K562 (cell line): ENCODE results near the gene VTA1.
"Not testable (repeated sequence)": the region's sequence is repeated elsewhere in the genome, so short reads cannot be mapped to it uniquely, and the experiment has no call there.

Experiments
- CREB1 ChIP-seq, 2 experiments: sonication (generic) in 1 of 2; formaldehyde crosslinking in 1 of 2; IDR thresholded peaks; 2 replicates each; pipeline versions ENCODE4 v1.6.1 to v1.8.0; 2012 to 2022; ENCODE audit warnings: inconsistent platforms in 1 of 2, mild to moderate bottlenecking in 1 of 2, missing genetic modification reagents in 1 of 2, moderate library complexity in 1 of 2
- FOS ChIP-seq: IDR thresholded peaks from 3 replicates; pipeline ENCODE4 v1.6.1; 2011; ENCODE audit not compliant: insufficient read length; ENCODE audit errors: extremely low read depth
- HDAC6 ChIP-seq: IDR thresholded peaks from 2 replicates; pipeline ENCODE4 v1.6.1; 2012; ENCODE audit warnings: low read depth, mild to moderate bottlenecking, control low read depth, inconsistent platforms, low read length, moderate library complexity
- MAFF ChIP-seq: IDR thresholded peaks from 2 replicates; pipeline ENCODE4 v1.6.1; 2012; ENCODE audit warnings: low read length, improper control_type of control experiment
- MCM5 ChIP-seq: fragments of 450-650 bp; IDR thresholded peaks from 2 replicates; pipeline ENCODE4 v1.6.1; 2016; ENCODE audit warnings: low read depth
- TCF3 ChIP-seq: sonication (generic); formaldehyde crosslinking; IDR thresholded peaks from 2 replicates; pipeline ENCODE4 v1.4.0; 2020; ENCODE audit warnings: mild to moderate bottlenecking, missing genetic modification reagents
- ZBTB43 ChIP-seq: sonication (generic); formaldehyde crosslinking; IDR thresholded peaks from 2 replicates; pipeline ENCODE4 v1.8.0; 2023; ENCODE audit warnings: mild to moderate bottlenecking, missing genetic modification reagents
- ZKSCAN8 ChIP-seq: fragments of 200-800 bp; sonication (Bioruptor generic); IDR thresholded peaks from 2 replicates; pipeline ENCODE4 v1.6.1; 2016; ENCODE audit warnings: missing genetic modification characterization, missing compliant biosample characterization
- ZNF398 ChIP-seq: fragments of 250-450 bp; sonication (Bioruptor Pico); IDR thresholded peaks from 2 replicates; pipeline ENCODE4 v1.8.0; 2021; ENCODE audit warnings: moderate library complexity, mild to moderate bottlenecking, inconsistent platforms

GRCh38 chr6:142188341-142188740, 41.3 kb downstream of the VTA1 start:
- TF ChIP-seq ZBTB43 (CRISPR knock-in tag); TCF3; ZKSCAN8; ZNF398 (CRISPR knock-in tag); HDAC6; MCM5; MAFF; FOS; CREB1 (IDR thresholded peaks at IDR 0.05); CREB1 (CRISPR knock-in tag; IDR thresholded peaks at IDR 0.05): not testable (repeated sequence)
